T follicular helper cell (primary cell): Measurements from ENCODE around the gene RUBCN.
"Not testable (repeated sequence)": the region's sequence is repeated elsewhere in the genome, so short reads cannot be mapped to it uniquely, and the experiment has no call there.

Experiments used
- DNase-seq: peaks from one replicate; pipeline ENCODE4 v3.0.0-alpha.2; 2020; ENCODE audit warnings: low read depth

The RUBCN gene

DNA sequence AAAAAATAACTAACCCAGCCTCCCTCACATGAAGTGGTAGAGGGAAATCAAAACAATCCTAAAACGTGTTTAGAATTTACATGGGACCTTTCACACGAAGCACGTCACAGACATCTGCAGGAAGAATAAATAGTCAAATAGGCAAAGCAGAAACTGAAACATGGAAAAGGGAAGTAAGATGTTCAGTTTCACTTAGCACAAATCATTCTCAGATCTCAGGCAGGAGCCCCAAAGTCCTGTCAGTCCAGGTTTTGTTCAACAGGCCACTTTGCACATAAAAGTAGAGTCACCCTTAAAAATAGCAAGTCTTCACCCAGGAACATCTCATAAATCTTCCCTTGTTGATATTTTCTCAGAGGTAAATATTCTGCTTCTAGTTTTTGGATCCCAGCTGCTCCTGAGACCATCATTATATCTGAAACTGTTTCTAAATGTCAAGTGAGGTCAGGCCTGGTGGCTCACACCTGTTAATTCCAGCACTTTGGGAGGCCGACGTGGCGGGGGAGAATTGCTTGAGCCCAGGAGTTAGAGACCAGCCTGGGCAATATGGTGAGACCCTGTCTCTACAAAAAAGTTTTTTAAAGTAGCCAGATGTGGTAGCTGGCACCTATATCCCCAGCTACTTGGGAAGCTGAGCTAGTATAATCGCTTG is 1.9 kb downstream of the RUBCN start:
- no peak for DNase-seq

DNA sequence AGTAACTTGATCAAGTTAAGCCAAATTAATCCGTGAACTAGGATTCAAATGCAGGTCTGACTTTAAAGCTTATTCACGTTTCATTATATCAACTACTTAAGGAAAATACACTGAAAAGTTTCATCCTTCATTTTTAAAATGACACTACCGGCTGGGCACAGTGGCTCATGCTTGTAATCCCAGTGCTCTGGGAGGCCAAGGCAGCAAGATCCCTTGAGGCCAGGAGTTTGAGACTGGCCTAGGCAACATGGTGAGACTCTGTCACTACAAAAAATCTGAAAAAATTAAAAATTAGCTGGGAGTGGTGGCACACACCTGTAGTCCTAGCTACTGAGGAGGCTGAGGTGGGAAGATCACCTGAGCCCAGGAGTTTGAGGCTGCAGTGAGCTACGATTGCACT is 3.7 kb downstream of the RUBCN start:
- DNase-seq, result no peak

DNA sequence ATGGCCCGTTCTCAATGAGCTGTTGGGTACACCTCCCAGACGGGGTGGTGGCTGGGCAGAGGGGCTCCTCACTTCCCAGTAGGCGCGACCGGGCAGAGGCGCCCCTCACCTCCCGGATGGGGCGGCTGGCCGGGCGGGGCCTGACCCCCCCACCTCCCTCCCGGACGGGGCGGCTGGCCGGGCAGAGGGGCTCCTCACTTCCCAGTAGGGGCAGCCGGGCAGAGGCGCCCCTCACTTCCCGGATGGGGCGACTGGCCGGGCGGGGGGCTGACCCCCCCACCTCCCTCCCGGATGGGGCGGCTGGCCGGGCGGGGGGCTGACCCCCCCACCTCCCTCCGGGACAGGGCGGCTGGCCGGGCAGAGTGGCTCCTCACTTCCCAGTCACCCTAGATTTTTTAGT is 5.2 kb downstream of the RUBCN start:
- DNase-seq, result not testable (repeated sequence)

DNA sequence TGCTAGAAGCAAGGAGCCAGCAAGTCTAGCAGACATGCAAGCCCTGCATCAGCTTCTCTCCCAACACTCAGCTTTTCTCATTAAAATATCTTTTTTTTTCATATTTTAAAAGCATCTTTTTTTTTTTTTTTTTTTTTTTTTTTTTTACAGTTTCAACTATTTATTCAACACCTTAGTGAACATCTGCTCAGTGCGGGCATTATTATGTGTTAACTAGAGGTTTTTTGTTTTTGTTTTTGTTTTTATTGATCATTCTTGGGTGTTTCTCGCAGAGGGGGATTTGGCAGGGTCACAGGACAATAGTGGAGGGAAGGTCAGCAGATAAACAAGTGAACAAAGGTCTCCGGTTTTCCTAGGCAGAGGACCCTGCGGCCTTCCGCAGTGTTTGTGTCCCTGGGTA is 5.9 kb downstream of the RUBCN start:
- not testable (repeated sequence) for DNase-seq

DNA sequence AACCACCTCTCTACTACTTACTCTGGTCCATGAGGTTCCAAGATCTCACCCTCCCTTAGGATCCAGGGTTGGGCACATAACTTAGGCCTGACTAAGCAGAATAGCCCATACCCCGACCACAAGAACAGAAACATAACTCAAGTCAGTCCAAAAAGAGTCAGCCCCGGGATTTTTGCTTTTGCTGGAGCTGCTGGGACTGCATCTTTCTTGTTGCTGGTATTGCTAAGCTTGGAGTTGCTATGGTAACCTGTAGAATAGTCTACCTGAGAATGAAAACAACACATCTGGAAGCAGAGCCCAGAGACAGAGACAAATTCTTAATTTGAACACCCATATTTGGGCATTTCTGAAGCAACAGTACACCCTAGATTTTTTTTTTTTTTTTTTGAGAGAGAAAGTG is 6.5 kb downstream of the RUBCN start:
- DNase-seq, result no peak

DNA sequence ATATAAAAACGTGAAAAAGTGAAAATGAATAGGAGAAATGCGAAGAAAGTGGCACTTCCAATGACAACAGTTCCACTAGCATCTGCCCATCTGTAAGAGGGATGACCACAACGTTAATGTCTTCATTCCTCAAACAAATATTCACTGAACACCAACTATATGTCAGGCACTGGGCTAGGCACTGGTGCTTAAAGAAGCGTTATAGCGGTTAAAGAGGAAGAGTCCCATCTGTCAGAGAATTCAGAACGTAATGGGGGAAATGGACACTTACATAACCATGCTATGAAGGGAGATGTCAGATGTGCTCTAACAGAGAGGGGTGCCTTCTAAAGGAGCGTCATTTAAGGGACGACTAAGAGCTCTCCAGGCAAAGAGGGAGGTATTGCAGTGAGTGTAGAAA is 8.2 kb downstream of the RUBCN start:
- DNase-seq, result no peak

DNA sequence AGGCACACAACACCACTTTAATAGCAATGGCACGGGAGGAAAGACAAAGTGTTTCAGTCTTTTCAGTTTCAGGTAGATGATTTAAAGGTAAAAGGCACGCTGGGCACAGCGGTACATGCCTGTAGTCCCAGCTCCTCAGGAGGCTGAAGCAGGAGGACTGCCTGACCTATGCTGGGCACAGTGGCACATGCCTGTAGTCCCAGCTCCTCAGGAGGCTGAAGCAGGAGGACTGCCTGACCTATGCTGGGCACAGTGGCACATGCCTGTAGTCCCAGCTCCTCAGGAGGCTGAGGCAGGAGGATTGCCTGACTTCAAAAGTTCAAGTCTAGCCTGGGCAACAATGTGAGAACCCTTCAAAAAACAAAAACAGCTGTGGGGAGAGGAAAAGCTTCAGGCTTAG is 8.8 kb downstream of the RUBCN start:
- not testable (repeated sequence) for DNase-seq

DNA sequence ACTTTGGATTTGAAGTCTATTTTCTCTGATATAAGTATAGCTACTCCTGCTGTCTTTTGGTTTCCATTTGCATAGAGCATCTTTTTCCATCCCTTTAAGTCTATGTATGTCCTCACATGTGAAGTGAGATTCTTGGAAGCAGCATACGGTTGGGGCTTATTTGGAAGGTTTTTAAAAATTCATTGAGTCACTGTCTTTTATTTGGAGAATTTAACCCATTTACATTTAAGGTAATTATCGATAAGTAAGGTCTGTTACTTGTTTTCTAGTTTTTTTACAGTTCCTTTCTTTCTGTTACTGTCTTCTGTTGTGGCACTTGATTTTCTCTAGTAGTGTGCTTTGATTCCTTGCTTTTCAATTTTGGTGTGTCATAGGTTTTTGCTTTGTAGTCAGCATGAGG is 14.0 kb downstream of the RUBCN start:
- DNase-seq, result no peak

DNA sequence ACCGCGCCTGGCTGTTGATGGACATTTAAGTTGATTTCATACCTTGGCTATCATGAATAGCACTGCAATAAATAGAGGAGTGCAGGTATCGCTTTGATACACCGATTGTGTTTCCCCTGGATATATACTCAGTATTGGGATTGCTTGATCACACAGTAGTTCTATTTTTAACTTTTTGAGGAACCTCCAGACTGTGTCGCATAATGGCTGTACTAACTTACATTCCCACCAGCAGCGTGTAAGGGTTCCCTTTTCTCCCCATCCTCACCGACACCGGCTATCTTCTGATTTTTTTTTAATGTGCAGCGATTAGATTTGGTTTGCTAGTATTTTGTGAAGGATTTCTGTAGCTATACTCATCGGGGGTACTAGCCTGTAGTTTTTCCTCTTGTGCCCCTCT is 16.0 kb downstream of the RUBCN start:
- no peak for DNase-seq

DNA sequence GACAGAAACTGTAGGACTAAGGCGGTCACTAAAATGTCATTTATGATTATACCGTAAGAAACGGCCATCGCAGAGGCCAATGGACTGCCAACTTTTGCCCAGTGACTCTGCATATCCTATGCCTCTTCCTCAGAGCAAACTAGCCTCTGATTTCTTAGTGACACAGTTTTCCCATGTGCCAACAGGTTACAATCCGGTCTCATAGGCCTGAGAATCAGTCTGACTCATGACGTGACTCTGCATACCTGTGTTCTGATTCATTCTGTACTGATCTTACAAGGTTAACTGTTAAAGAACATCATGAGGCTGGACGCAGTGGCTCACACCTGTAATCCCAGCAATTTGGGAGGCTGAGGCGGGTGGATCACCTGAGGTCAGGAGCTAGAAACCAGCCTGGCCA is 17.8 kb downstream of the RUBCN start:
- DNase-seq, result no peak

DNA sequence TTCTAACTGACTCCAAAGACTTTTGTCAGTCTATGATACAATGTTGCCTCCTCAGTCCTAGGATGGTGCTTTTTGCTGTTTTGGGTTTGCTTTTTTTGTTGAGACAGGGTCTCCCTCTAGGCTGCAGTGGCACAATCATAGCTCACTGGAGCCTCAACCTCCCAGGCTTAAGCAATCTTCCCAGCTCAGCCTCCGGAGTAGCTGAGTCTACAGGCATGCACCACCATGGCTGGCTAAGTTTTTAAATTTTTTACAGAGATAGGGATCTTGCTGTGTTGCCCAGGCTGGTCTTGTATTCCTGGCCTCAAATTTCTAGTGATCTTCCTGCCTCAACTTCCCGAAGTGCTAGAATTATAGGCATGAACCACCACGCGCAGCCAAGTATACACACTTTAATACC is 22.5 kb downstream of the RUBCN start:
- no peak for DNase-seq

DNA sequence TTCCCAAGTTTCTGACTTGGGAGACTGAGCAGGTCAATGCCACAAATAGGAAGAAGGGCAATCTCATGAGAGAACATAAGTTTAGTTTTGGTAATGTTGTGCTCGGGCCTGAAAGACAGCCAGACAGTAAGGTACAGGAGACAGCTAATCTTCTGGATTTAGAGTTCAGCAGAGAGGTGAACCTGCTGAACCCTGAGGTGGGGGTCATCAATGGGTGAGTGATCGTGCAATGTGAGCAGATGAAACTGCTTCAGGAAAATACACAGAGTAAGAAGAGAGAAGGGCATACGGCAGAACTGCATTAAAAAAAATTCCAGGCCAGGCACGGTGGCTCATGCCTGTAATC is 23.3 kb downstream of the RUBCN start:
- no peak for DNase-seq

DNA sequence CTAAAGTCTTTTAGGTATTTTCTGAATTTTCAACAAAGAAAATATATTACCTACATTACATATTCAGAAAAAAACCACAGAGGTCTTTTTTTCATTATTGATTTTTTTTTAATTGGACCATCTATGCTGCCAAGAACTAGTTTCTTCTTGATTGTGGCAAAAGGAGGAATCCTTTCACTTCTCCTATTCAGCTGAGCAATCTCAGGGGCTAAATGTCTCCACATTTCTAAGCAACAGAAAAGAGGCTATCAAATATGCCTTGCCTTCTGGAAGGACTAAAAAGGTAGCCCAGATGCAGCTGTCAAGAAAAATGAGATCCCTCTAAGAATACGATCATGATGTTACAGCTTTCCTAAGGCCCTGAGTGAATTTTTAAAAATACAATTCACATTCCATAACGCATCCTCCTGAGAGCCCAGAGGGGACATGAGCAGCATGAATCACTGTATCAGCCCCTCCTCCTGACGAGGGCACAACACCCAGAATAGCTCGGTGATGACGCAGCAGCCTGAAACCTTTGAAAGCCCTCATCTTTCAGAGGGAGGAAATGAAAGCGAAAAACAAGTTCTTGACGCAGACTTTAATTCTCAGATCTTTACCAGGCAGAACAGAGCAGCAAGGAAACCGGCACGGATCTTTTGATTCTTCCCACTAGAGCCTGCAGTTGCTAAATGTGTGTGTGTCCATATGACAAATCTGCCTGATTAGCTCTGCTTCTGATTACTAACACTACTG is 24.6 kb downstream of the RUBCN start:
- DNase-seq, result peak; percentile 87

DNA sequence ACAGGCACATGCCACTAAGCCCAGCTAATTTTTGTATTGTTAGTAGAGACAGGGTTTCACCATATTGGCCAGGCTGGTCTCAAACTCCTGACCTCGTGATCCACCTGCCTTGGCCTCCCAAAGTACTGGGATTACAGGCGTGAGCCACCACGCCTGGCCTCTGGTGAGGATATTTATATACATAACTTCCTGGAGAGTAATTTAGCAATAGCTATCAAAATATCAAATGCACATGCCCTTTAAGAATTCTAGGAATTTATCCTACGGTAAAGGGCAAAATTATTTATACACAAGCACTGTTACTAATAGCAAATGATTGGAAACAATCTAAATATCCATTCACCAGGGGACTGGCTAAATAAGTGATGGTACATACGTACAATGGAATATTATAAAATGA is 25.7 kb downstream of the RUBCN start:
- DNase-seq, result not testable (repeated sequence)

DNA sequence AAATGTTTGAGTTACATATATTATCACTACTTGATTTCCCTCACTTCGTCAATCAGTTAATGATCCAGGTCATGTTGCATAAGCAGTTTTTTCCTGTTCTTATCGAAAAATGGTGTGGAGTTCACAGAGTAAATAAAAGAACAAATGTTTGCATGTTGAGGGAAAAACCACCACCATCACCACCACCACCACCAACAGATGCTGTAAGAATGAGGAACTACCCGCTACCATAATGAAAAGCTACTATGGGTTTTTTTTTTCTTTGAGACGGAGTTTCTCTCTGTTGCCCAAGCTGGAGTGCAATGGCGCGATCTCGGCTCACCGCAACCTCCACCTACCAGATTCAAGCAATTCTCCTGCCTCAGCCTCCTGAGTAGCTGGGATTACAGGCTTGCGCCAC is 27.6 kb downstream of the RUBCN start:
- no peak for DNase-seq

DNA sequence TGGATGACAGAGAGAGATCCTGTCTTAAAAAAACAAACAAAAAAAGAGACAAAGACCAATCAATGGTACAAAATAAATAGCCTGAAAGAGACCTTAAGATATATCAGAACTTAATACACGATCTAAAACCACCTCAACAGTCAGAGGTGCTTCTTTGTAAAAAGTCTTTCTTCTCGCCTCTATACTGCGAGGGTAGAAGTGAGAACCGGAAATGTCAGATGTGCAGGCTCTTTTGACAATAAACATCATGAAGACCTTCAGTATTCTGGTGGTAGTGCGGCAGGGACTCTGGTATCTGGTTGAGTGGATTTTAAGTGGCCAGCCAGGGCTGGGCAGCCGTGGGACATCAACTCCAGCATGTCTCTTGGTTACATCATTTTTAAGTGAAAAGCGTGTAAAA is 30.0 kb downstream of the RUBCN start:
- DNase-seq, result no peak

DNA sequence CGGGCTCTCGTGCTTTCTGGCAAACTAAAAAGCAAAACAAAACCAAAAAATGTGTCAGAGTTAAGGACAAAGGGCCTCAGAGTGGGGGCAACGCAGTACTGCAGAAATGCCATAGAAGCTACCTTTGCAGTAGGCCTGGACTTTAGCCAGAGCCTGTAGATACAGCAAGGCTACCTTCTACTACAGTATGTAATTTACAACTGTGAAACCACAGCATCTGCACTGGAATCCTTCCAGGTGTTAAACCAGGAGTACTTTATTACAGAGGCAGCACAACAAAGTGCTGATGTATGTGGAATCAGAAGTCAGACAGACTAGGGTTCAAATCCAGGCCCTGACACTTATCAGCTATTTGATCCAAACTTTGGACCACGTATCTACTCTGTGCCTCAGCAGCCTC is 34.9 kb downstream of the RUBCN start:
- no peak for DNase-seq

DNA sequence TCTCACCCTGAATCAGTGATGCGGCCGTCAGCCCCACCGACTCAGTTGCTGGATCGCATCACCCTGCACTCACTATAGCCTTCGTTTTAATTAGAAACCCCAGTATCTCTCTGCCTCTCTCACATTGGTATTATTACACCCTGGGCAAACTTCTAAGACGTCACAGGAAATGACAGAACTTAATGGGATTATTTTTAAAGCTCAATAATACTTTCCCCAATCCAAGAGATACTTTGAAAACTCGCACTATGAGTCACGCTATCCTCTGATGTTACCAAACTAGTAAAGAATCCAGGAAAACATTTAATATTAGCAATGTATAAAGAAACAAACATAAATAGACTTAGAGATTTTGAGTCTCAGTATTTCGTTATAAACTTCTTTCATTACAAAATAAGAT is 36.6 kb downstream of the RUBCN start:
- DNase-seq, result no peak

DNA sequence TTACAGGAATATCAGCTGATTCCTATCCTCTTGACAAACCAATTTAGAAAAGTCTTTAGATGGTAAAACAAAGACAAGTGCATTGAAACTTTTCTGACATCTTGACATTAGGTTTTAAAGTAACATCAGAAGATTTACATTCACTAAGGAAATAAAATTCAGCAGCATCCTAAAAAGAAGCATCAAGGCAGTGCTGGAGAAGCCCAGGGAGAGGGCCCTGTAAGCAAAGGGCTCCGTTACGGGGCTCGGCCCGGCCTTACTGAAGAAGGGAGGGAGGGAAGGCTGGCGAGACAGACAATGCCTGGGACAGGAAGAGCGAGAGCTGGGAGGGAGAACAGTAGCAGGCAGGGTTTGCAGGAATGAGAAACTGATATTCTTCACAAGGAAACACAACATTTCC is 39.3 kb downstream of the RUBCN start:
- no peak for DNase-seq

DNA sequence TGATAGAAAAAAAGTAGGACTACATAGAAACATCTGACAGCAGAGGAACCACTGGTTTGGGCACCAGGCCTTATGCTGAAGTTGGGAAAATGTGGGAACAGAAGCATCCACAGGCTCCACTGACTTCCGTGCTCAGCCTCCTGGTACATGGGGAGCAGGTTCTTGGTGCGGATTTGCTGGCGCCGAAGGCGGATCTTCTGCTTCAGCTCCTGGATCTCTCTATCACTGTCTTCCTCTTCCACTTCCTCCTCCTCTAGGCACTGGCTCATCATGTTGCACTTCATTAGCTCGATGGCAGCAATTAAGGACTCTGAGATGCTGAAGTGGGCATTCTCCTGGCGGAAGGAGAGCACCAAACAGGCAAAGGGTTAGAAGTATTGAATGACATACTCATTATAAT is 42.5 kb downstream of the RUBCN start:
- no peak for DNase-seq

DNA sequence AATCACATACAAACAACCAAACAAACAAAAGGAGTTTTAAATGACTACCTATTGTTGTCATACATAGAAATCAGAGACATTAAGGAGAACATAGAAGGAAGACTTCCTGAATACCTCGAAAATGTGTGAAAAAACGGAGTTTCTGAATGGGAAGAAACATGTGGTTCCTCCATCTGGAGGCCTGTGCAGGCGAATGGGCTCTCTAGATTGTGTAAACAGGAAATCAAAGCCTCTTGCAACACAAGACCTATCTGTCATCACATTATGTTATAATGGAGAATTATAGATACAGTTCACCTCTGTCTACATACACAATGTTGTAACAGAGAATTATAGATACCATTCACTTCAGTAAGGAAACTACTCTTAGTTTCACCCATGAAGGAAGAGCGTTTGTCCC is 44.1 kb downstream of the RUBCN start:
- no peak for DNase-seq

DNA sequence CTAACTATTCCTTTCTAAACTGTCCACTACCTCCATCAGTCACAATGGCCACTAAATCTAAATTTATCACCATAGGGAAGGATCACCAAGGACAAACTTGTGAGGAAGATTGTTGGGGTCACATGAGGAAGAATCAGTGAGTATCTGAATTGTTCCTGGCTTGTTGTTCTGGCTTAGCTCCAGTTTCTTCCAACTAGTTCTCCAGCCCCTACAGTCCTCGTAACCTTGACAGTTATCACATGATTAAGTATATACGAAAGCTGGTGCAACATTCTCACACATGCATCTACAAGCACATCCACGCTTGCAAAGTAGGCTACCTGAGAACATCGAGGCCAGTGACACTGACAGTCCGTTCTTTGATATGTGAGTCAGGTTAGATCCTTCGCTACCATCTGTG is 46.0 kb downstream of the RUBCN start:
- no peak for DNase-seq

DNA sequence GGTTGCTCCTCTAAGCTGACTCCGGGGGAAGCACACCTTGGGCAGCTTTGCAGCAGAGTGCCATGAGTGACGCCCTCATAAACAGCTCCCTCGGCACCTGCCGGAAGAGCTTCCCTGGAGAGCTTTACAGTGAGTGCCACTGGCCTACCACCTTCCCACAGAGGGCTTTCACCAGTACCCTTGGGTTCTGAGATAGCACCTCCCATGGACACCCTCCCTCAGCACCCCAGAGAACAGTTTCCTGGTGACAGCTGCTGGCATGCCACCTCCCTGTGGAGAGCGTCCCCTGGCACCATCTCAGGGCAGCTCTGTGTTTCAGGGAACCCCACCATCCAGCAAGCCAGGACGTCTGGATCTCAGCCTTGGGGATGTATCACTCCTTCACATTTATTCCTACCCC is 49.1 kb downstream of the RUBCN start:
- no peak for DNase-seq

DNA sequence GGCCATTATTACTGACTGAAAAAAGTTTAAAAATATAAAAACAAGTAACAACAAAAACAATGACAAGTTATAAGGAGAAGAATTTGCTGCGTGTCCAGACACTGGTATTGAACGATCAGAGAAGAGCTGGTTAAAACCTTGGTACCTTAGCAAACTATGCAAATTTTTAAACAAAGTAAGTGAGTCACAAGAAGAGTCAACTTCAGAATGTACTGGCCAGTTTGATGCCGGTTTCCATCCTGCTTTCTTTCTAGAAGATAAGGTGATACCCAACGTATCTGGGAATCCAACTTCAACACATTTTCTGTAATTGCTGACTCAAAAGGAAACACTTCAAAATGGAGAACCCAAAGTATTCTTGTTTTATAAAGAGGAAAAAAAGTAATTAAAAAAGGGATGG is 49.8 kb downstream of the RUBCN start:
- no peak for DNase-seq
